Tibial nerve (tissue), 4 donors: ENCODE data around the gene PLCG1. TPM values are rescaled to one million over a fixed set of nuclear protein-coding genes. Genes with fewer than 3 reads are reported as not detected.

Experiments
- DNase-seq, 2 donors: peaks; one replicate each; pipeline ENCODE4 v3.0.0-alpha.2; 2019; ENCODE audit warnings: low spot score in 2 of 2
- H3K27ac ChIP-seq, 4 donors: fragments of 200-600 bp; sonication (generic) in 3 of 4; one replicate each; pipeline ENCODE4 v1.5.1; 2017 to 2019; ENCODE audit warnings: mild to moderate bottlenecking in 1 of 4
- H3K27me3 ChIP-seq, 2 donors: fragments of 200-600 bp; sonication (generic) in 1 of 2; one replicate each; pipeline versions ENCODE4 v1.5.1 to v1.6.0; 2017 to 2019
- H3K36me3 ChIP-seq, 3 donors: fragments of 200-600 bp; sonication (generic); one replicate each; pipeline ENCODE4 v1.5.1; 2018 to 2019
- H3K4me1 ChIP-seq, 4 donors: fragments of 200-600 bp; sonication (generic) in 3 of 4; one replicate each; pipeline ENCODE4 v1.5.1; 2017 to 2019
- H3K4me3 ChIP-seq, 4 donors: fragments of 200-600 bp; sonication (generic) in 3 of 4; one replicate each; pipeline ENCODE4 v1.5.1; 2017 to 2019; ENCODE audit warnings: mild to moderate bottlenecking in 1 of 4, moderate library complexity in 1 of 4
- H3K9me3 ChIP-seq, 4 donors: fragments of 200-600 bp; sonication (generic) in 3 of 4; one replicate each; pipeline ENCODE4 v1.5.1; 2017 to 2019
- CTCF ChIP-seq, 5 experiments: fragments of 200-600 bp in 3 of 5; fragments of 450-650 bp in 2 of 5; sonication (generic) in 3 of 5; IDR thresholded peaks; one replicate each; pipeline ENCODE4 v1.5.1; 2016 to 2019; ENCODE audit warnings: antibody characterized with exemption in 5 of 5, mild to moderate bottlenecking in 3 of 5, moderate library complexity in 2 of 5
- EP300 ChIP-seq, 2 donors: sonication (generic); formaldehyde crosslinking; IDR thresholded peaks; one replicate each; pipeline ENCODE4 v1.6.1; 2017; ENCODE audit warnings: antibody characterized with exemption in 2 of 2, mild to moderate bottlenecking in 1 of 2
- POLR2A ChIP-seq, 2 donors: fragments of 450-650 bp; IDR thresholded peaks; one replicate each; pipeline ENCODE4 v1.6.1; 2017; ENCODE audit warnings: antibody characterized with exemption in 2 of 2, mild to moderate bottlenecking in 2 of 2, moderate library complexity in 2 of 2
- WGBS, 2 donors: methylation state at CpG; one replicate each; pipeline ENCODE4 v1.1.5; 2018; 5-methylcytosine and 5-hydroxymethylcytosine counted together
- total RNA-seq, 4 donors: library from RNA; depleted of rRNA; stranded (reverse); fragments of >200 nt; gene quantifications; one replicate each; pipeline ENCODE4 v1.1.0, GENCODE V29; 2016

PLCG1 gene
- total RNA-seq, 4 donors from 2014 or later: 127 to 165 (median 144) TPM

GRCh38 chr20:41167118-41167470 lies 29.8 kb downstream of the PLCG1 start:
- Histone ChIP-seq H3K9me3 (no peaks in the 10 kb centered on the region), H3K4me3 (no peak overlapping the region), H3K27me3 (no peaks in the 10 kb centered on the region), H3K27ac (peak overlapping the region in 1 of 4 donors; percentile 22), H3K4me1 (peaks cover 0 to 6% (median 1%) of the 10 kb centered on the region in 4 donors), H3K36me3 (peaks cover 2 to 96% (median 51%) of the 10 kb centered on the region in 3 donors)
- DNase-seq: no peak
- 90 to 94% methylated on average over 3 of the region's 3 CpGs for WGBS, 2 donors
- TF ChIP-seq EP300 (IDR thresholded peaks at IDR 0.05) (no peak), POLR2A (IDR thresholded peaks at IDR 0.05) (no peak), CTCF (IDR thresholded peaks at IDR 0.05) (no peak)

GRCh38 chr20:41167481-41168253 lies 30.3 kb downstream of the PLCG1 start:
- DNase-seq: no peak
- peak overlapping the region in 2 of 4 donors; percentile 22 to 50 for H3K27ac ChIP-seq
- H3K36me3 ChIP-seq: peaks cover 2 to 97% (median 45%) of the 10 kb centered on the region in 3 donors
- H3K4me3 ChIP-seq: no peak overlapping the region
- H3K4me1 ChIP-seq: peaks cover 0 to 12% (median 3%) of the 10 kb centered on the region in 4 donors
- TF ChIP-seq POLR2A (IDR thresholded peaks at IDR 0.05) (no peak), EP300 (IDR thresholded peaks at IDR 0.05) (no peak), CTCF (IDR thresholded peaks at IDR 0.05) (no peak)
- H3K9me3 ChIP-seq: no peaks in the 10 kb centered on the region
- 82 to 85% methylated on average over 11 of the region's 11 CpGs for WGBS, 2 donors
- no peaks in the 10 kb centered on the region for H3K27me3 ChIP-seq

GRCh38 chr20:41168281-41169161 lies 31.2 kb downstream of the PLCG1 start:
- peaks cover 2 to 92% (median 39%) of the 10 kb centered on the region in 3 donors for H3K36me3 ChIP-seq
- H3K4me1 ChIP-seq: peaks cover 0 to 20% (median 7%) of the 10 kb centered on the region in 4 donors
- H3K27me3 ChIP-seq: no peaks in the 10 kb centered on the region
- H3K27ac ChIP-seq: peak overlapping the region in 1 of 4 donors; percentile 50
- H3K9me3 ChIP-seq: no peaks in the 10 kb centered on the region
- no peak for TF ChIP-seq EP300 (IDR thresholded peaks at IDR 0.05)
- TF ChIP-seq POLR2A (IDR thresholded peaks at IDR 0.05): no peak
- no peak for TF ChIP-seq CTCF (IDR thresholded peaks at IDR 0.05)
- WGBS, 2 donors: 91 to 93% methylated on average over 9 to 10 of the region's 10 CpGs
- DNase-seq: no peak
- H3K4me3 ChIP-seq: no peak overlapping the region

- H3K4me1 ChIP-seq: peaks cover 0 to 28% (median 10%) of the 10 kb centered on the region in 4 donors
- no peaks in the 10 kb centered on the region for H3K27me3 ChIP-seq
- no peaks in the 10 kb centered on the region for H3K9me3 ChIP-seq
- DNase-seq: peak in 1 of 2 donors; percentile 5
- H3K4me3 ChIP-seq: no peak overlapping the region
- no peak overlapping the region for H3K27ac ChIP-seq
- TF ChIP-seq EP300 (IDR thresholded peaks at IDR 0.05): no peak
- no peak for TF ChIP-seq POLR2A (IDR thresholded peaks at IDR 0.05)
- H3K36me3 ChIP-seq: peaks cover 2 to 92% (median 35%) of the 10 kb centered on the region in 3 donors
- 84 to 92% methylated on average over 8 to 9 of the region's 9 CpGs for WGBS, 2 donors
Measured at GRCh38 chr20:41169162-41169690, 31.9 kb downstream of the PLCG1 start.

GRCh38 chr20:41169791-41170351 lies 32.5 kb downstream of the PLCG1 start:
- 87 to 88% methylated on average over 14 of the region's 14 CpGs for WGBS, 2 donors
- no peak for DNase-seq
- Histone ChIP-seq H3K27ac (peak overlapping the region in 1 of 4 donors; percentile 84), H3K36me3 (peaks cover 2 to 92% (median 30%) of the 10 kb centered on the region in 3 donors), H3K27me3 (no peaks in the 10 kb centered on the region), H3K4me1 (peaks cover 0 to 34% (median 16%) of the 10 kb centered on the region in 4 donors), H3K9me3 (no peaks in the 10 kb centered on the region), H3K4me3 (no peak overlapping the region)
- TF ChIP-seq EP300 (IDR thresholded peaks at IDR 0.05) (no peak), CTCF (IDR thresholded peaks at IDR 0.05) (no peak)
